Caco-2 (cell line): ENCODE data around the gene INSYN2B. TPM values are rescaled to one million over a fixed set of nuclear protein-coding genes. Genes with fewer than 3 reads are reported as not detected.

Experiments
- BruUV-seq: library from RNA; stranded (reverse); fragments of 400-500 nt; replicated peaks from 2 replicates; lab custom pipeline; 2021; lab: Mats Ljungman, UMichigan
- CTCF ChIA-PET: fragments of 300-600 bp; sonication (Branson Sonifier 250); formaldehyde crosslinking; loops from one replicate; lab custom pipeline; 2022; ENCODE audit warnings: antibody characterized with exemption; lab: Charles Lee
- POLR2A ChIA-PET: fragments of 300-600 bp; sonication (Branson Sonifier 250); formaldehyde crosslinking; loops from one replicate; lab custom pipeline; 2022; ENCODE audit warnings: antibody characterized with exemption; lab: Charles Lee
- DNase-seq, 2 experiments: peaks; one replicate each; pipeline versions ENCODE4 v3.0.0 to v3.0.0-alpha.2; 2020 to 2022
- H3K27me3 ChIP-seq: replicated peaks from 2 replicates; pipeline ENCODE4 v1.6.0; 2011; ENCODE audit warnings: low read length; ENCODE audit not compliant: control insufficient read depth, insufficient read depth
- H3K36me3 ChIP-seq: 2 replicates; pipeline ENCODE4 v1.5.1; 2011; ENCODE audit warnings: low read length; ENCODE audit not compliant: control insufficient read depth, insufficient read depth
- H3K4me1 ChIP-seq: fragments of 250-450 bp; sonication (Bioruptor Pico); 2 replicates; pipeline ENCODE4 v1.5.1; 2020; ENCODE audit warnings: mild to moderate bottlenecking
- H3K4me3 ChIP-seq: 2 replicates; pipeline ENCODE4 v1.5.1; 2011; ENCODE audit warnings: low read depth, mild to moderate bottlenecking, control low read depth, low read length
- H3K9me3 ChIP-seq: fragments of 250-450 bp; sonication (Bioruptor Pico); 2 replicates; pipeline ENCODE4 v1.5.1; 2020; ENCODE audit warnings: mild to moderate bottlenecking, moderate library complexity
- H3K27ac Mint-ChIP-seq: one replicate; pipeline ENCODE4 v1.8.0; 2022; ENCODE audit warnings: mixed read lengths; ENCODE audit not compliant: unreplicated experiment
- H3K27me3 Mint-ChIP-seq: one replicate; pipeline ENCODE4 v1.8.0; 2022; ENCODE audit warnings: mixed read lengths; ENCODE audit not compliant: insufficient read depth, unreplicated experiment
- H3K36me3 Mint-ChIP-seq: one replicate; pipeline ENCODE4 v1.8.0; 2022; ENCODE audit warnings: mild to moderate bottlenecking, mixed read lengths; ENCODE audit not compliant: insufficient read depth, unreplicated experiment
- H3K4me1 Mint-ChIP-seq: one replicate; pipeline ENCODE4 v1.8.0; 2022; ENCODE audit warnings: low read depth, mixed read lengths; ENCODE audit not compliant: unreplicated experiment
- H3K4me3 Mint-ChIP-seq: one replicate; pipeline ENCODE4 v1.8.0; 2022; ENCODE audit warnings: mild to moderate bottlenecking, moderate library complexity, mixed read lengths; ENCODE audit not compliant: unreplicated experiment
- H3K9me3 Mint-ChIP-seq: one replicate; pipeline ENCODE4 v1.8.0; 2022; ENCODE audit warnings: mixed read lengths; ENCODE audit not compliant: unreplicated experiment
- intact Hi-C: fragments of 100-400 bp; cut with micrococcal nuclease; formaldehyde crosslinking; loops from one replicate; pipeline ENCODE4 v1.10.0; 2022; ENCODE audit not compliant: unreplicated experiment
- total RNA-seq: library from RNA; stranded (reverse); gene quantifications from 2 replicates; pipeline ENCODE4 v1.2.3, GENCODE V29; 2022
- TF ChIP-seq, protein P1 (sequence below), 2 experiments: fragments of 200-600 bp in 1 of 2; IDR thresholded peaks; 1 replicate in 1 of 2; 2 replicates in 1 of 2; pipeline versions ENCODE4 v1.5.1 to v1.8.0; 2011 to 2022; ENCODE audit warnings: antibody characterized with exemption in 1 of 2, control low read depth in 1 of 2, inconsistent platforms in 1 of 2, low read depth in 1 of 2, low read length in 1 of 2, mild to moderate bottlenecking in 1 of 2, moderate library complexity in 1 of 2; ENCODE audit not compliant: insufficient read depth in 1 of 2, severe bottlenecking in 1 of 2, unreplicated experiment in 1 of 2

INSYN2B gene
- total RNA-seq, 1 experiment from 2014 or later, result not detected

DNA sequence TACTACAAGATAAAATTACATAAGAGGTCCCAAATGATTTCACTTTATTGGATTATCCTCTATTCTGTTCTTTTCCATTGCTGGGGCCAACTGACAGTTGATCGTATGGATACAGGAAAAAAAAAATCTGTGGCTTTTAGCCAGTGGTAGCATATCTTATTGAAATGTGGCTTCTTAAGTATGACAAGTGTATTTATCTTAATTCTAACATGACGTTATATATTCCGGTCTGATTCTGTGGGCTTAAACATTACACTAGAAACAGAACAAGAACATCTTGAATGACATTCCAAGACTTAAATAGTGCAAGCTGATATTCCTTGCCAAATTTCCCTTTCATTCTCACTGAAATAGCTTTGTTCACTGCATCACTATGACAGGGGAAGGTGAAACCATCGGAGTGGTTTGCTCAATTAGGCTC lies 117.9 kb downstream of the INSYN2B start:
- no peaks in the 10 kb centered on the region for H3K4me1 ChIP-seq
- no peak for DNase-seq
- no TSS peak for BruUV-seq
- H3K9me3 ChIP-seq, result no peaks in the 10 kb centered on the region
- H3K4me3 ChIP-seq, result no peak overlapping the region
- H3K27me3 ChIP-seq, result no peaks in the 10 kb centered on the region
- ChIA-PET CTCF (no interaction called here), POLR2A (interaction anchor here (0.6 kb wide), 1 partner anchor 30 kb away, joined by 7 read pairs; no protein-coding TSS in a partner anchor)
- Mint-ChIP-seq H3K4me3 (no peak overlapping the region), H3K36me3 (no peaks in the 10 kb centered on the region), H3K27ac (no peak overlapping the region), H3K9me3 (no peaks in the 10 kb centered on the region), H3K27me3 (peaks cover 6% of the 10 kb centered on the region), H3K4me1 (no peaks in the 10 kb centered on the region)
- H3K36me3 ChIP-seq, result no peaks in the 10 kb centered on the region
- TF ChIP-seq, protein P1, sequence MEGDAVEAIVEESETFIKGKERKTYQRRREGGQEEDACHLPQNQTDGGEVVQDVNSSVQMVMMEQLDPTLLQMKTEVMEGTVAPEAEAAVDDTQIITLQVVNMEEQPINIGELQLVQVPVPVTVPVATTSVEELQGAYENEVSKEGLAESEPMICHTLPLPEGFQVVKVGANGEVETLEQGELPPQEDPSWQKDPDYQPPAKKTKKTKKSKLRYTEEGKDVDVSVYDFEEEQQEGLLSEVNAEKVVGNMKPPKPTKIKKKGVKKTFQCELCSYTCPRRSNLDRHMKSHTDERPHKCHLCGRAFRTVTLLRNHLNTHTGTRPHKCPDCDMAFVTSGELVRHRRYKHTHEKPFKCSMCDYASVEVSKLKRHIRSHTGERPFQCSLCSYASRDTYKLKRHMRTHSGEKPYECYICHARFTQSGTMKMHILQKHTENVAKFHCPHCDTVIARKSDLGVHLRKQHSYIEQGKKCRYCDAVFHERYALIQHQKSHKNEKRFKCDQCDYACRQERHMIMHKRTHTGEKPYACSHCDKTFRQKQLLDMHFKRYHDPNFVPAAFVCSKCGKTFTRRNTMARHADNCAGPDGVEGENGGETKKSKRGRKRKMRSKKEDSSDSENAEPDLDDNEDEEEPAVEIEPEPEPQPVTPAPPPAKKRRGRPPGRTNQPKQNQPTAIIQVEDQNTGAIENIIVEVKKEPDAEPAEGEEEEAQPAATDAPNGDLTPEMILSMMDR (IDR thresholded peaks at IDR 0.05; ENCODE audit: insufficient read depth in 1 of 2, low read depth in 1 of 2, low read length in 1 of 2, severe bottlenecking in 1 of 2, unreplicated experiment in 1 of 2), result no peak
- intact Hi-C loops, result no loop called here

- CTCF ChIA-PET, result no interaction called here
Observed at GRCh38 chr5:169861934-169862333, 118.4 kb downstream of the INSYN2B start.

GRCh38 chr5:169861433-169861832 lies 118.9 kb downstream of the INSYN2B start:
- H3K9me3 Mint-ChIP-seq, result no peaks in the 10 kb centered on the region
- H3K4me1 Mint-ChIP-seq, result no peaks in the 10 kb centered on the region
- Histone ChIP-seq H3K27me3 (no peaks in the 10 kb centered on the region), H3K4me3 (no peak overlapping the region), H3K4me1 (no peaks in the 10 kb centered on the region), H3K36me3 (no peaks in the 10 kb centered on the region), H3K9me3 (no peaks in the 10 kb centered on the region)
- TF ChIP-seq, protein P1 (IDR thresholded peaks at IDR 0.05; ENCODE audit: insufficient read depth in 1 of 2, low read depth in 1 of 2, low read length in 1 of 2, severe bottlenecking in 1 of 2, unreplicated experiment in 1 of 2), result no peak
- no peak overlapping the region for H3K27ac Mint-ChIP-seq
- BruUV-seq, result no TSS peak
- POLR2A ChIA-PET, result no interaction called here
- DNase-seq, result no peak
- CTCF ChIA-PET, result no interaction called here
- intact Hi-C loops, result no loop called here
- no peak overlapping the region for H3K4me3 Mint-ChIP-seq
- H3K36me3 Mint-ChIP-seq, result no peaks in the 10 kb centered on the region
- peaks cover 5% of the 10 kb centered on the region for H3K27me3 Mint-ChIP-seq

More at GRCh38 chr5:169861934-169862333, 118.4 kb downstream of the INSYN2B start:
- intact Hi-C loops, result no loop called here
- H3K27me3 ChIP-seq, result no peaks in the 10 kb centered on the region
- no peak for DNase-seq
- H3K4me3 ChIP-seq, result no peak overlapping the region
- POLR2A ChIA-PET, result interaction anchor here (0.6 kb wide), 1 partner anchor 30 kb away, joined by 7 read pairs; no protein-coding TSS in a partner anchor
- H3K27me3 Mint-ChIP-seq, result peaks cover 5% of the 10 kb centered on the region
- H3K4me1 Mint-ChIP-seq, result no peaks in the 10 kb centered on the region
- no peaks in the 10 kb centered on the region for H3K36me3 ChIP-seq
- H3K27ac Mint-ChIP-seq, result no peak overlapping the region
- no peaks in the 10 kb centered on the region for H3K9me3 ChIP-seq
- BruUV-seq, result no TSS peak
- no peak overlapping the region for H3K4me3 Mint-ChIP-seq
- H3K9me3 Mint-ChIP-seq, result no peaks in the 10 kb centered on the region
- TF ChIP-seq, protein P1 (IDR thresholded peaks at IDR 0.05; ENCODE audit: insufficient read depth in 1 of 2, low read depth in 1 of 2, low read length in 1 of 2, severe bottlenecking in 1 of 2, unreplicated experiment in 1 of 2), result no peak
- no peaks in the 10 kb centered on the region for H3K36me3 Mint-ChIP-seq
- no peaks in the 10 kb centered on the region for H3K4me1 ChIP-seq
